Vagina (tissue), 2 donors: Measurements from ENCODE around the gene UGDH. TPM values are rescaled to one million over a fixed set of nuclear protein-coding genes. Genes with fewer than 3 reads are reported as not detected.
"Not testable (repeated sequence)": the region's sequence is repeated elsewhere in the genome, so short reads cannot be mapped to it uniquely, and the experiment has no call there.

Experiments used
- DNase-seq, 2 donors: peaks; one replicate each; pipeline ENCODE4 v3.0.0-alpha.2; 2017; ENCODE audit errors: extremely low spot score in 2 of 2
- H3K27ac ChIP-seq: fragments of 200-600 bp; sonication (generic); one replicate; pipeline ENCODE4 v1.5.1; 2019
- H3K27me3 ChIP-seq: fragments of 200-600 bp; sonication (generic); one replicate; pipeline ENCODE4 v1.5.1; 2019
- H3K36me3 ChIP-seq, 2 donors: fragments of 200-600 bp; sonication (generic); one replicate each; pipeline ENCODE4 v1.5.1; 2017 to 2019
- H3K4me1 ChIP-seq: fragments of 200-600 bp; sonication (generic); one replicate; pipeline ENCODE4 v1.5.1; 2019
- H3K4me3 ChIP-seq, 2 donors: fragments of 200-600 bp; sonication (generic); 1 replicate in 1 of 2; 2 replicates in 1 of 2; pipeline ENCODE4 v1.5.1; 2016 to 2019
- H3K9me3 ChIP-seq: fragments of 200-600 bp; sonication (generic); one replicate; pipeline ENCODE4 v1.5.1; 2019
- CTCF ChIP-seq, 3 experiments: fragments of 450-650 bp in 2 of 3; fragments of 200-600 bp in 1 of 3; sonication (generic) in 1 of 3; IDR thresholded peaks; one replicate each; pipeline ENCODE4 v1.5.1; 2017 to 2019; ENCODE audit warnings: antibody characterized with exemption in 3 of 3, mild to moderate bottlenecking in 2 of 3, moderate library complexity in 2 of 3
- POLR2A ChIP-seq, 2 donors: fragments of 450-650 bp; IDR thresholded peaks; one replicate each; pipeline ENCODE4 v1.6.1; 2017; ENCODE audit warnings: antibody characterized with exemption in 2 of 2, mild to moderate bottlenecking in 2 of 2, moderate library complexity in 2 of 2
- POLR2AphosphoS5 ChIP-seq, 2 donors: sonication (generic); formaldehyde crosslinking; IDR thresholded peaks; one replicate each; pipeline ENCODE4 v1.9.0; 2017; ENCODE audit warnings: antibody characterized with exemption in 2 of 2, mild to moderate bottlenecking in 2 of 2, low read depth in 1 of 2; ENCODE audit not compliant: insufficient read depth in 1 of 2
- intact Hi-C: fragments of 100-400 bp; cut with DNase I; formaldehyde crosslinking; loops from one replicate; pipeline ENCODE4 v1.15.1; 2023
- total RNA-seq: library from RNA; depleted of rRNA; stranded (reverse); fragments of >200 nt; gene quantifications from one replicate; pipeline ENCODE4 v1.2.3, GENCODE V29; 2016

The UGDH gene
- total RNA-seq, 1 donor from 2014 or later, result 43.5 TPM

DNA sequence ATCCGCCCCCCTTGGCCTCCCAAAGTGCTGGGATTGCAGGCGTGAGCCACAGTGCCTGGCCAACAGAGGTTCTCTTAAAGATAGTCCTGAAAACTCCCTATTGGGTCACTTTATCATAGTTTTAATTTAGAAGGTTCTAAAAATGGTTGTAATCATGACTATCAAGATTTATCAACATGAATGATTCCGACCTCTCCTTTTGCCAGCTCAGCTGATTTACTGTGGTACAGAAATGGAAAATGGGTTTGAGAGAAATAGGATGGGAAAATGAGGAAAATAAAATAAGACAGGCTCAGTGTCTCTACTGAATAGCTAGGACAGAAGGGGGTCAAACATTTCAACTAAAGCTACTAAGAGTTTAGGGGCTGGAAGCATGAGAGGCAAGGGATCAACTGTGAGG lies 28.2 kb upstream of the UGDH start:
- intact Hi-C loops, result no loop called here
- Histone ChIP-seq H3K9me3 (no peaks in the 10 kb centered on the region), H3K4me3 (no peak overlapping the region), H3K36me3 (peaks cover 0 to 27% of the 10 kb centered on the region in 2 donors), H3K4me1 (no peaks in the 10 kb centered on the region), H3K27ac (no peak overlapping the region), H3K27me3 (no peaks in the 10 kb centered on the region)
- DNase-seq, result no peak
- TF ChIP-seq POLR2AphosphoS5 (IDR thresholded peaks at IDR 0.05; ENCODE audit: insufficient read depth in 1 of 2, low read depth in 1 of 2) (no peak), POLR2A (IDR thresholded peaks at IDR 0.05) (no peak), CTCF (IDR thresholded peaks at IDR 0.05) (no peak)

DNA sequence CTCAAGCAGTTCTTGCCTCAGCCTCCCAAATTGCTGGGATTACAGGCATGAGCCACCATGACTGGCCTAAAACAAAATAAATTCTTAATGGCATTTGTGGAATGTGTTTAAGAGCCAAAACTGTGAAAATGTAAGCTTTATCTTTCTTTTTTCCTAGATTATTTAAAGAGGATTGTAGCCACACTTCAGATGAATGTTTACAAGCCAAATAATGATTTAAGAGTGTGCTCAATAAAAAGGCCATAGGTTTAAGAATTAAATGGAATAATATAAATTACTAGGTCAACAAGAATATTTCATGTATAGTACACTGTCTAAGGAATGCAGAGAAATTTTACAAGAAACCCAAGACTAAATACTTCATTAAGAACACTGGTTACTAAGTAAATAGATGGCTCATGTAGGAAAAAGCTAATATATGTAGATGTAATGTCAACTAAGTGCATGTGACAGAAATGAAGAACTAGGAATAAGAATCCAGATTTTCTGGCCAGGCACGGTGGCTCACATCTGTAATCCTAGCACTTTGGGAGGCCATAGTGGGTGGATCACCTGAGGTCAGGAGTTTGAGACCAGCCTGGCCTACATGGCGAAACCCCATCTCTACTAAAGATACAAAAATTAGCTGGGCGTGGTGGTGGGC lies 21.3 kb upstream of the UGDH start:
- Histone ChIP-seq H3K27me3 (no peaks in the 10 kb centered on the region), H3K4me3 (no peak overlapping the region), H3K4me1 (peaks cover 4% of the 10 kb centered on the region), H3K36me3 (peaks cover 0 to 6% of the 10 kb centered on the region in 2 donors), H3K27ac (no peak overlapping the region), H3K9me3 (no peaks in the 10 kb centered on the region)
- intact Hi-C loops, result no loop called here
- DNase-seq, result no peak
- TF ChIP-seq POLR2A (IDR thresholded peaks at IDR 0.05) (no peak), CTCF (IDR thresholded peaks at IDR 0.05) (no peak), POLR2AphosphoS5 (IDR thresholded peaks at IDR 0.05; ENCODE audit: insufficient read depth in 1 of 2, low read depth in 1 of 2) (no peak)

DNA sequence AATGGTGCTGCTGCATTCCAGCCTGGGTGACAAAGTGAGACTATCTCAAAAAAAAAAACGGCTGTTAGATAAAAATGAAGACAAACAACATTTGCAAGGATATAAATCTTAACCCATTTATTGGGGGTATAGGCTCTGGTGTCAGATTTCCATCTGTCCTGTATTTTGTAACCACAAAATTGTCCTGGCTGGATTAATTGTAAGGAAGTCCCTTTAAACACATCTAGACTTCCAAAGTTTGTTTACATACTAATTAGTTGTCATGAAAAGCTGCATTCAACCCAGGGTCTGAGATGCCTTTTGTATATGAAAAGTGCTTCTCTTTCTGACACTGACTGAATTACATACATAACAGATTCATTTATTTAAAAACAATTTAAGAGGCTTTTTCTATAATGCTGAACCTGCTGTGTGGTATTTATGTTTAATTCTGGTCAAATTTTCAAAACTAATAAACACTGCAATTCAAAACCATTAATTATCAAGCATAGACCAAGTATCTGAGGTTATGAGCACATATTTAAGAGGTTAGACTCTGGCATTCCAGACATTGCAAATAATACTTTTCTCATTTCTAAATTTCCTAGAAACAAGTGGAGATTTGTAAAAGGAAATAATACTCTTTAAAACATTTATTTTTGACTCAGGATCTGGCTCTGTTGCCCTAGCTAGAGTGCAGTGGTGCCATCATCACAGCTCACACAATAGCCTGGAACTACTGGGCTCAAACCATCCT lies 17.5 kb upstream of the UGDH start:
- Histone ChIP-seq H3K27ac (no peak overlapping the region), H3K36me3 (no peaks in the 10 kb centered on the region), H3K4me3 (no peak overlapping the region), H3K4me1 (peaks cover 11% of the 10 kb centered on the region), H3K9me3 (no peaks in the 10 kb centered on the region), H3K27me3 (no peaks in the 10 kb centered on the region)
- DNase-seq, result no peak
- no peak for TF ChIP-seq POLR2AphosphoS5 (IDR thresholded peaks at IDR 0.05; ENCODE audit: insufficient read depth in 1 of 2, low read depth in 1 of 2)
- no peak for TF ChIP-seq POLR2A (IDR thresholded peaks at IDR 0.05)
- TF ChIP-seq CTCF (IDR thresholded peaks at IDR 0.05), result no peak
- intact Hi-C loops, result no loop called here

- DNase-seq, intact Hi-C loops, H3K9me3 ChIP-seq, H3K27ac ChIP-seq, H3K27me3 ChIP-seq, H3K36me3 ChIP-seq, H3K4me3 ChIP-seq: not testable (repeated sequence)
- peaks cover 11% of the 10 kb centered on the region for H3K4me1 ChIP-seq
These were observed 16.8 kb upstream of the UGDH start for GRCh38 chr4:39544080-39544479.

DNA sequence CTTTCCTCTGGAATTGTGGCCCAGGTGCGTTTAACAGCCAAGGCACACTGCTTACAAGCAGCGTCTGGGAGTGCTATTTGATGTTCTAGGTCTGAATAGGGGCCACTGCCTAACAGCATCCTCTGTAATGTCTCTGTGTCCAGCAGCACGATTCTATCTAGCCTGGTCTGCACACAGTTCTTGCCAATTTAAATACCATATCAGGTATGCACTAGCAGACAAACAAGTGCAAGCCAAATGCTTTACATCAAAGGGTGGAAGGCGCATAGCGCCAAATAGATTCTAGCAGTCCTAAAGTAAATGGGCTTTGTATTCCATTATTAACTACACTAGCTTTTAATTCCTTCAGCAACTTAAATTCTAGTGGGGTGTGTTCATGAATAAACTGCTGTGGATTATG lies 15.8 kb upstream of the UGDH start:
- peaks cover 11% of the 10 kb centered on the region for H3K4me1 ChIP-seq
- H3K27ac ChIP-seq, result no peak overlapping the region
- DNase-seq, result no peak

More for the DNA sequence above, 15.8 kb upstream of the UGDH start:
- intact Hi-C loops, result no loop called here
- Histone ChIP-seq H3K36me3 (no peaks in the 10 kb centered on the region), H3K27me3 (no peaks in the 10 kb centered on the region), H3K9me3 (no peaks in the 10 kb centered on the region), H3K4me3 (no peak overlapping the region)
- TF ChIP-seq POLR2AphosphoS5 (IDR thresholded peaks at IDR 0.05; ENCODE audit: insufficient read depth in 1 of 2, low read depth in 1 of 2), result no peak
- TF ChIP-seq CTCF (IDR thresholded peaks at IDR 0.05), result no peak
- no peak for TF ChIP-seq POLR2A (IDR thresholded peaks at IDR 0.05)
